ENCODE data around the gene MED25. TPM values are rescaled to one million over a fixed set of nuclear protein-coding genes. Genes with fewer than 3 reads are reported as not detected.

MED25 gene
- polyA plus RNA-seq, 1 donor from 2014 or later, result 18.9 TPM

- Histone ChIP-seq H3K9me2 (ENCODE audit: insufficient read depth, low read length) (no peaks in the 10 kb centered on the region), H3K36me3 (ENCODE audit: insufficient read depth, low read length) (no peaks in the 10 kb centered on the region), H3K4me2 (ENCODE audit: low read length) (no peak overlapping the region), H3K27ac (ENCODE audit: low read length) (no peak overlapping the region), H3K9me3 (ENCODE audit: low read length) (no peaks in the 10 kb centered on the region), H3K9ac (ENCODE audit: low read length) (no peak overlapping the region), H2AFZ (ENCODE audit: low read depth, low read length) (no peak overlapping the region), H4K20me1 (ENCODE audit: insufficient read depth) (peaks cover 40% of the 10 kb centered on the region), H3K79me2 (replicated peaks; ENCODE audit: insufficient read depth, low read length) (peaks cover 29% of the 10 kb centered on the region), H3K4me3 (ENCODE audit: low read length) (no peak overlapping the region), H3K27me3 (ENCODE audit: insufficient read depth, low read depth, low read length) (no peaks in the 10 kb centered on the region), H3F3A (ENCODE audit: insufficient read depth, low read length, poor library complexity, severe bottlenecking) (no peaks in the 10 kb centered on the region)
- TF ChIP-seq, protein P1, sequence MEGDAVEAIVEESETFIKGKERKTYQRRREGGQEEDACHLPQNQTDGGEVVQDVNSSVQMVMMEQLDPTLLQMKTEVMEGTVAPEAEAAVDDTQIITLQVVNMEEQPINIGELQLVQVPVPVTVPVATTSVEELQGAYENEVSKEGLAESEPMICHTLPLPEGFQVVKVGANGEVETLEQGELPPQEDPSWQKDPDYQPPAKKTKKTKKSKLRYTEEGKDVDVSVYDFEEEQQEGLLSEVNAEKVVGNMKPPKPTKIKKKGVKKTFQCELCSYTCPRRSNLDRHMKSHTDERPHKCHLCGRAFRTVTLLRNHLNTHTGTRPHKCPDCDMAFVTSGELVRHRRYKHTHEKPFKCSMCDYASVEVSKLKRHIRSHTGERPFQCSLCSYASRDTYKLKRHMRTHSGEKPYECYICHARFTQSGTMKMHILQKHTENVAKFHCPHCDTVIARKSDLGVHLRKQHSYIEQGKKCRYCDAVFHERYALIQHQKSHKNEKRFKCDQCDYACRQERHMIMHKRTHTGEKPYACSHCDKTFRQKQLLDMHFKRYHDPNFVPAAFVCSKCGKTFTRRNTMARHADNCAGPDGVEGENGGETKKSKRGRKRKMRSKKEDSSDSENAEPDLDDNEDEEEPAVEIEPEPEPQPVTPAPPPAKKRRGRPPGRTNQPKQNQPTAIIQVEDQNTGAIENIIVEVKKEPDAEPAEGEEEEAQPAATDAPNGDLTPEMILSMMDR (IDR thresholded peaks at IDR 0.05; ENCODE audit: poor library complexity, severe bottlenecking), result no peak
- TF ChIP-seq RAD21 (conservative IDR thresholded peaks at IDR 0.05) (no peak), REST (IDR thresholded peaks at IDR 0.05; ENCODE audit: borderline replicate concordance) (no peak), TAF1 (IDR thresholded peaks at IDR 0.05; ENCODE audit: low read depth) (no peak), POLR2AphosphoS5 (IDR thresholded peaks at IDR 0.05) (no peak), EZH2 (IDR thresholded peaks at IDR 0.05; ENCODE audit: borderline replicate concordance, insufficient read depth, low read length, poor library complexity, severe bottlenecking) (no peak), SMC3 (conservative IDR thresholded peaks at IDR 0.05; ENCODE audit: poor library complexity) (no peak), EP300 (conservative IDR thresholded peaks at IDR 0.05; ENCODE audit: poor library complexity, severe bottlenecking) (no peak), MXI1 (conservative IDR thresholded peaks at IDR 0.05; ENCODE audit: poor library complexity, severe bottlenecking) (no peak)
Observed at GRCh38 chr19:49857061-49857837, 39.2 kb downstream of the MED25 start.

- no peaks in the 10 kb centered on the region for H3K27me3 ChIP-seq (ENCODE audit: insufficient read depth, low read depth, low read length)
- H3K36me3 ChIP-seq (ENCODE audit: insufficient read depth, low read length), result no peaks in the 10 kb centered on the region
- no peak overlapping the region for H2AFZ ChIP-seq (ENCODE audit: low read depth, low read length)
- H3K4me2 ChIP-seq (ENCODE audit: low read length), result no peak overlapping the region
- no peak overlapping the region for H3K27ac ChIP-seq (ENCODE audit: low read length)
- H3K9me2 ChIP-seq (ENCODE audit: insufficient read depth, low read length), result no peaks in the 10 kb centered on the region
- H3K4me3 ChIP-seq (ENCODE audit: low read length), result no peak overlapping the region
- no peaks in the 10 kb centered on the region for H3K9me3 ChIP-seq (ENCODE audit: low read length)
- no peak for TF ChIP-seq MXI1 (conservative IDR thresholded peaks at IDR 0.05; ENCODE audit: poor library complexity, severe bottlenecking)
- no peak for TF ChIP-seq REST (IDR thresholded peaks at IDR 0.05; ENCODE audit: borderline replicate concordance)
- no peak for TF ChIP-seq EZH2 (IDR thresholded peaks at IDR 0.05; ENCODE audit: borderline replicate concordance, insufficient read depth, low read length, poor library complexity, severe bottlenecking)
- no peak for TF ChIP-seq RAD21 (conservative IDR thresholded peaks at IDR 0.05)
- TF ChIP-seq, protein P1 (IDR thresholded peaks at IDR 0.05; ENCODE audit: poor library complexity, severe bottlenecking), result no peak
- no peak for TF ChIP-seq TAF1 (IDR thresholded peaks at IDR 0.05; ENCODE audit: low read depth)
- no peak for TF ChIP-seq POLR2AphosphoS5 (IDR thresholded peaks at IDR 0.05)
- no peak for TF ChIP-seq SMC3 (conservative IDR thresholded peaks at IDR 0.05; ENCODE audit: poor library complexity)
- no peak for TF ChIP-seq EP300 (conservative IDR thresholded peaks at IDR 0.05; ENCODE audit: poor library complexity, severe bottlenecking)
- no peak overlapping the region for H3K9ac ChIP-seq (ENCODE audit: low read length)
- H3F3A ChIP-seq (ENCODE audit: insufficient read depth, low read length, poor library complexity, severe bottlenecking), result no peaks in the 10 kb centered on the region
- peaks cover 35% of the 10 kb centered on the region for H4K20me1 ChIP-seq (ENCODE audit: insufficient read depth)
- peaks cover 24% of the 10 kb centered on the region for H3K79me2 ChIP-seq (replicated peaks; ENCODE audit: insufficient read depth, low read length)
Observed at GRCh38 chr19:49857838-49858087, 39.7 kb downstream of the MED25 start.
